B cell (primary cell): ENCODE results near the gene ATP2B3. TPM values are rescaled to one million over a fixed set of nuclear protein-coding genes. Genes with fewer than 3 reads are reported as not detected.

Experiments used
- ATAC-seq: fragments of 200-7000 bp; cut with Tn5 transposase; one replicate; pipeline ENCODE4 v1.10.0; 2021; ENCODE audit warnings: low read depth, mild to moderate bottlenecking, moderate number of reproducible peaks, moderate library complexity
- CTCF ChIA-PET: fragments of 350-600 bp; sonication (Branson Sonifier 250); formaldehyde crosslinking; loops from one replicate; lab custom pipeline; 2021; ENCODE audit warnings: antibody characterized with exemption, inconsistent platforms; lab: Charles Lee
- POLR2A ChIA-PET: fragments of 350-600 bp; sonication (Branson Sonifier 250); formaldehyde crosslinking; loops from one replicate; lab custom pipeline; 2021; ENCODE audit warnings: antibody characterized with exemption; lab: Charles Lee
- DNase-seq: peaks from one replicate; pipeline ENCODE4 v3.0.0; 2013
- H2AFZ ChIP-seq: 2 replicates; pipeline ENCODE4 v1.6.1; 2012; ENCODE audit warnings: mild to moderate bottlenecking, low read depth, low read length; ENCODE audit not compliant: insufficient read depth, poor library complexity, severe bottlenecking
- H3K27ac ChIP-seq, 2 donors: 1 replicate in 1 of 2; 2 replicates in 1 of 2; pipeline ENCODE4 v1.5.1; 2012 to 2013; ENCODE audit warnings: low read length in 2 of 2, mild to moderate bottlenecking in 2 of 2, moderate library complexity in 1 of 2
- H3K27me3 ChIP-seq, 4 experiments: fragments of 200-600 bp in 1 of 4; sonication (generic) in 1 of 4; replicated peaks in 1 of 4; 1 replicate in 2 of 4; 2 replicates in 2 of 4; pipeline versions ENCODE4 v1.6.1 to v1.7.0; 2013 to 2016; ENCODE audit warnings: low read length in 3 of 4, mild to moderate bottlenecking in 2 of 4, mixed read lengths in 1 of 4, moderate library complexity in 1 of 4; ENCODE audit not compliant: insufficient read depth in 4 of 4, control insufficient read depth in 3 of 4; ENCODE audit errors: control extremely low read depth in 1 of 4
- H3K36me3 ChIP-seq, 2 experiments: replicated peaks in 1 of 2; 1 replicate in 1 of 2; 2 replicates in 1 of 2; pipeline versions ENCODE4 v1.6.1 to v1.7.1; 2013; ENCODE audit warnings: low read length in 1 of 2; ENCODE audit not compliant: insufficient read depth in 2 of 2, control insufficient read depth in 1 of 2; ENCODE audit errors: control extremely low read depth in 1 of 2, extremely low read depth in 1 of 2
- H3K4me1 ChIP-seq, 2 donors: fragments of 200-600 bp in 1 of 2; sonication (generic) in 1 of 2; 1 replicate in 1 of 2; 2 replicates in 1 of 2; pipeline versions ENCODE4 v1.5.1 to v1.6.1; 2013 to 2017; ENCODE audit warnings: low read length in 2 of 2; ENCODE audit not compliant: control insufficient read depth in 2 of 2, insufficient read depth in 2 of 2
- H3K4me2 ChIP-seq: replicated peaks from 2 replicates; pipeline ENCODE3; 2012; ENCODE audit warnings: mild to moderate bottlenecking, low read depth, low read length; ENCODE audit not compliant: poor library complexity, severe bottlenecking
- H3K4me3 ChIP-seq, 5 experiments: fragments of 200-600 bp in 1 of 5; sonication (generic) in 1 of 5; 1 replicate in 3 of 5; 2 replicates in 2 of 5; pipeline versions ENCODE4 v1.5.1 to v1.7.0; 2011 to 2016; ENCODE audit warnings: low read length in 4 of 5, mild to moderate bottlenecking in 4 of 5, low read depth in 2 of 5, control low read depth in 1 of 5, moderate library complexity in 1 of 5; ENCODE audit not compliant: insufficient read depth in 1 of 5; ENCODE audit errors: control extremely low read depth in 1 of 5, extremely low read depth in 1 of 5
- H3K79me2 ChIP-seq: fragments of 200-600 bp; sonication (generic); one replicate; pipeline ENCODE4 v1.6.0; 2016; ENCODE audit warnings: low read length; ENCODE audit not compliant: control insufficient read depth, insufficient read depth
- H3K9ac ChIP-seq: fragments of 200-600 bp; sonication (generic); 2 replicates; pipeline ENCODE4 v1.6.1; 2017; ENCODE audit warnings: mild to moderate bottlenecking, low read length, moderate library complexity
- H3K9me3 ChIP-seq, 3 donors: one replicate each; pipeline versions ENCODE4 v1.6.1 to v1.7.1; 2013; ENCODE audit warnings: low read length in 2 of 3; ENCODE audit not compliant: control insufficient read depth in 2 of 3, insufficient read depth in 1 of 3; ENCODE audit errors: control extremely low read depth in 1 of 3
- H4K20me1 ChIP-seq: 2 replicates; pipeline ENCODE4 v1.6.0; 2012; ENCODE audit warnings: mild to moderate bottlenecking, low read length; ENCODE audit not compliant: insufficient read depth, control insufficient read depth, poor library complexity, severe bottlenecking
- H3K27ac Mint-ChIP-seq: one replicate; pipeline ENCODE4 v1.8.0; 2021; ENCODE audit warnings: mixed read lengths
- H3K27me3 Mint-ChIP-seq: one replicate; pipeline ENCODE4 v1.8.0; 2021; ENCODE audit warnings: mixed read lengths
- H3K4me1 Mint-ChIP-seq: one replicate; pipeline ENCODE4 v1.8.0; 2021; ENCODE audit warnings: mixed read lengths
- H3K4me3 Mint-ChIP-seq: one replicate; pipeline ENCODE4 v1.8.0; 2021; ENCODE audit warnings: mixed read lengths
- H3K9me3 Mint-ChIP-seq: one replicate; pipeline ENCODE4 v1.8.0; 2022; ENCODE audit warnings: mixed read lengths; ENCODE audit not compliant: insufficient read depth
- CTCF ChIP-seq: fragments of 200-600 bp; IDR thresholded peaks from one replicate; pipeline ENCODE4 v1.8.0; 2022; ENCODE audit warnings: antibody characterized with exemption, mild to moderate bottlenecking
- EZH2 ChIP-seq: IDR thresholded peaks from 2 replicates; pipeline ENCODE4 v1.6.1; 2012; ENCODE audit warnings: borderline replicate concordance, low read depth, mild to moderate bottlenecking, moderate library complexity, low read length; ENCODE audit not compliant: insufficient read depth, poor library complexity, severe bottlenecking
- WGBS: methylation state at CpG from one replicate; pipeline ENCODE4 v1.1.5; 2013; ENCODE audit warnings: missing lambda C conversion rate; ENCODE audit not compliant: insufficient coverage; 5-methylcytosine and 5-hydroxymethylcytosine counted together
- intact Hi-C: fragments of 100-400 bp; cut with micrococcal nuclease; formaldehyde crosslinking; loops from one replicate; pipeline ENCODE4 v1.10.0; 2022
- polyA plus RNA-seq: library from polyadenylated mRNA; depleted of rRNA; stranded (reverse); fragments of >200 nt; gene quantifications from 2 replicates; pipeline ENCODE4 v1.2.3, GENCODE V29; 2012
- total RNA-seq, 2 donors: library from RNA; stranded (reverse); fragments of 120-200 nt in 1 of 2; gene quantifications; 1 replicate in 1 of 2; 2 replicates in 1 of 2; pipeline versions ENCODE4 v1.2.3 to v1.2.4, GENCODE V29; 2013 to 2022

Gene ATP2B3
- total and polyA plus RNA-seq, 2 donors (not counting 1 experiment from before 2014, with no cell fraction given), result not detected

DNA sequence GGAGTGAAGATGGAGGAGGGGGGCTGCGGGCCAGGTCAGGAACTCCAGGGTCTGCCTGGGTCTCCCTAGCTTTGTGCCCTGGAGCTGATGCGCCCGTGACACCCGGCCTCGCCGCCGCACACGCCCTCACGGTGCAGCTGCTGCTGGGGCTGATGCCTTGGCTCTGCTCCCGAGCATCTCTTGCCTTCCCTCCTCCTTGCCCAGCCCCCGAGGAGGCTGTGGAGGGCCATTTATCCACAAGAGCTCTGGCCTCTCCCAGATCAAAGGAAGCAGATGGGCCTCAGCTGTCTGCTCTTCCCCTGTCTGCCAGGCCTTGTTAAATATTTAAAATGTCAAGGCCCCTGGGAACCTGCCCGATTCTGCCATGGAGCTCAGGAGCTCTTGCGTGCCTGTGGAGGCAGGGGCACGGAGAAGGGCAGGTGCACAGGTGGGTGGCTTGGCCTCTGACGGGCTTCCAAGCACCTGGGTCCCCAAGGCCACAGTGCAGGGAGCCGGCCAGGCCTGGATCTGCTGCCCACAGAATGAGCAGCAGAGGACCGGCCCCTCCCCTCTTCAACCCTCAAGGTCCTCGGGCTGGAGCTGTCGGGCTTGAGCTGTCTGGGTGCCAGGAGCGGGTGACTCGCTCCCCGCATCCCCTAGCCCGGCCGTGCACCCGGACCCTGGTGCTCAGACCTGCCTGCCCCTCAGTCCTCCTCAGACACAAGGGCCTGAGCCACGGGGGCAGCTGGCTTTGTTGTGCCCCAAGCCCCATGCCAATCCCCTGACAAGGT lies 20.3 kb downstream of the ATP2B3 start:
- Histone ChIP-seq H3K4me1 (peaks cover 0 to 3% of the 10 kb centered on the region in 2 donors), H3K27me3 (no peaks in the 10 kb centered on the region), H3K27ac (no peak overlapping the region), H3K9ac (no peak overlapping the region), H3K4me2 (no peak overlapping the region), H3K79me2 (no peaks in the 10 kb centered on the region), H2AFZ (no peak overlapping the region), H4K20me1 (no peaks in the 10 kb centered on the region), H3K9me3 (no peaks in the 10 kb centered on the region), H3K4me3 (no peak overlapping the region), H3K36me3 (no peaks in the 10 kb centered on the region)
- POLR2A ChIA-PET, result no interaction called here
- Mint-ChIP-seq H3K9me3 (no peaks in the 10 kb centered on the region), H3K27me3 (peaks cover 3% of the 10 kb centered on the region), H3K4me3 (no peak overlapping the region), H3K27ac (no peak overlapping the region), H3K4me1 (no peaks in the 10 kb centered on the region)
- DNase-seq (no peak), ATAC-seq (no peak)
- TF ChIP-seq CTCF (no peak), EZH2 (no peak)
- CTCF ChIA-PET, result interaction anchor here (0.8 to 6.1 kb wide), 2 partner anchors 120 to 128 kb away, joined by 4 to 95 read pairs; no protein-coding TSS in a partner anchor
- intact Hi-C loops, result no loop called here
- 87% methylated on average over 23 of the region's 26 CpGs for WGBS

DNA sequence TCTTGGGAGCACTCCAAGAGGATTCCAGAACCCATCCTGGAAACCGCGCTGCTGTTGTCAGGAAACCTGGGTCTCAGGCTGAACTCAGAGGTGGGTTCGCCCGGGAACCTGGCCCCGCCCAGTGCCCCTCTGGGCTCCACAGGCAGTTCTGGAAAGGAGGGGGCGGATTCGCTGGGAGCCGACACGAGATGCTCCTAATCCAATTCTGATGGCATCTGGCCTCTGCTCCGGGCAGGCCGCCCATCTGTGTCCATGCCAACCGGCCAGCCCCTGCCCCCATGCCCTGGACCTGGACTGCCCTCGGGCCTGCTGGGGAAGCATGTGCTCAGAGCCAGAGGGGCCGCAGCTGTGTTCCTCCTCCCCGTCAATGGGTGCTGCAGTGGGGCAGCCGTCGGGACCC lies 21.0 kb downstream of the ATP2B3 start:
- Histone ChIP-seq H2AFZ (no peak overlapping the region), H3K27me3 (no peaks in the 10 kb centered on the region), H3K79me2 (no peaks in the 10 kb centered on the region), H3K4me1 (peaks cover 0 to 3% of the 10 kb centered on the region in 2 donors), H4K20me1 (no peaks in the 10 kb centered on the region), H3K4me2 (no peak overlapping the region), H3K9me3 (no peaks in the 10 kb centered on the region), H3K4me3 (no peak overlapping the region), H3K27ac (no peak overlapping the region), H3K36me3 (no peaks in the 10 kb centered on the region), H3K9ac (no peak overlapping the region)
- DNase-seq (no peak), ATAC-seq (no peak)
- Mint-ChIP-seq H3K27me3 (peaks cover 3% of the 10 kb centered on the region), H3K27ac (no peak overlapping the region), H3K9me3 (no peaks in the 10 kb centered on the region), H3K4me3 (no peak overlapping the region), H3K4me1 (no peaks in the 10 kb centered on the region)
- TF ChIP-seq CTCF (no peak), EZH2 (no peak)
- POLR2A ChIA-PET, result interaction anchor here (1.0 kb wide), 1 partner anchor 502 kb away, joined by 3 read pairs; no protein-coding TSS in a partner anchor
- CTCF ChIA-PET, result interaction anchor here (1.3 to 6.1 kb wide), 4 partner anchors 111 to 505 kb away, joined by 4 to 95 read pairs (median 18); partner anchors contain the start of gene DUSP9
- intact Hi-C loops, result no loop called here
- 95% methylated on average over 15 of the region's 17 CpGs for WGBS
